Measurements from ENCODE around the gene TMEM87A. TPM values are rescaled to one million over a fixed set of nuclear protein-coding genes. Genes with fewer than 3 reads are reported as not detected.

The TMEM87A gene
- total RNA-seq, 2 experiments from 2014 or later = 26.6 to 28.4 TPM

DNA sequence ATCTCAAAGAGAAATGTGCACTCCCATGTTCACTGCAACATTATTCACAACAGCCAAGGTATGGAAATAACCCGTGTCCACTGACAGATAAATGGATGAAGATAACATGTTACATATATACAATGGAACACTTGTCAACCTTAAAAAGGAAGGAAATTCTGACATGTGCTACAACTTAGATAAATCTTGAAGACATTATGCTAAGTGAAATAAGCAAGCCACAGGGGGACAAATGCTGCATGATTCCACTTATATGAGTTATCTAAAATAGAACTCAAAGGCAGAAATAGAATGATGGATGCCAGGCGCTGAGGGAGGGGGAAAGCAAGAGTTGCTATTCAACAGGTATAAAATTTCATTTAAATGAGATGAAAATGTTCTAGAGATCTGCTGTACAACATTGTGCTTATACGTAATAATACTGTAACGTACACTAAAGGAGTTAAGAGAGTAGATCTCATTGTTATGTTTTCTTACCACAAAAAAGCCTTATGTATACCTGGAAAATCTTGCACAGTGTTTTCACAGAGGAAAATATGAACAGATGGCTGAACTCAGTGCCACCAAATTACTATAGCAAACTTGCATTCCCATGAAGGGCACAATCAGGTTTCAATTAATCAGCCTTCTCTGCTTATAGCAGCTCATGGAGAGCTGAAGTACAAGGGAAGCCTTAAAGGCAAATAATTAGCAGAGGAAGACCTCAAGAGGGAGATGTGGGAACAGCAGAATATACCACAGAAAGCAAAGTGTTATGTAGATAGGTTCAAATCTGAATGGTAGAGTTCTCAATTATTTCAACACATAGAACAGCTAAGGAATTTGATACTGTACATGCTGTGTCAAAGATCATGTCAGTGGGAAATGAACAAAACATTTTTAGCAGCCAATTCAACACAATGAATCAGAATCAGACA is 57.1 kb downstream of the TMEM87A start:
- intact Hi-C loops (cut with micrococcal nuclease) = loop anchor here (1.0 to 5.0 kb wide), 2 partner anchors 23 to 256 kb away; no protein-coding TSS in a partner anchor
- DNase-seq = no peak
- peak overlapping the region; percentile 59 for H3K27ac Mint-ChIP-seq
- CTCF ChIA-PET = no interaction called here
- H3K36me3 Mint-ChIP-seq (ENCODE audit: low read depth) = peaks cover 24% of the 10 kb centered on the region
- H3K4me1 Mint-ChIP-seq (ENCODE audit: low read depth) = peaks cover 30% of the 10 kb centered on the region
- H3K27me3 Mint-ChIP-seq (ENCODE audit: low read depth) = no peaks in the 10 kb centered on the region
- no peak overlapping the region for H3K4me3 Mint-ChIP-seq
- H3K9me3 Mint-ChIP-seq = no peaks in the 10 kb centered on the region

DNA sequence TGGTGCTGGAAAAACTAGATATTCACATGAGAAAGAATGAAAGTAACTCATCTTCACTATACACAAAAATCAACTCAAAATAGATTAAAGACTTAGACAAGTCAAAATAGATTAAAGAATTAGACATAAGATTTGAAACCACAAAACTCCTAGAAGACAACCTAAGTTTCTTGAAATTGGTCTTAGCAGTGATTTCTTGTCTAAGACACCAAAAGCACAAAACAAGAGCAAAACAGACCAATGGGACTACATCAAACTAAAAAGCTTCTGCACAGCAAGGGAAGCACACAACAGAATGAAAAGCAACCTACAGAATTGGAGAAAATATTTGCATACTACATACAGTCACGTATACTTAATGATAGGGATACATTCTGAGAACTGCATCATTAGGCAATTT is 58.6 kb downstream of the TMEM87A start:
- intact Hi-C loops (cut with micrococcal nuclease) = no loop called here
- CTCF ChIA-PET = no interaction called here
- Mint-ChIP-seq H3K4me1 (ENCODE audit: low read depth) (peaks cover 30% of the 10 kb centered on the region), H3K27me3 (ENCODE audit: low read depth) (no peaks in the 10 kb centered on the region), H3K36me3 (ENCODE audit: low read depth) (peaks cover 23% of the 10 kb centered on the region), H3K27ac (peak overlapping the region; percentile 14), H3K4me3 (no peak overlapping the region), H3K9me3 (no peaks in the 10 kb centered on the region)
- DNase-seq = no peak

GRCh38 chr15:42213511-42213910 is 59.7 kb downstream of the TMEM87A start:
- CTCF ChIA-PET = no interaction called here
- no peak overlapping the region for H3K4me3 Mint-ChIP-seq
- no peak for DNase-seq
- no peak overlapping the region for H3K27ac Mint-ChIP-seq
- intact Hi-C loops (cut with micrococcal nuclease) = no loop called here
- no peaks in the 10 kb centered on the region for H3K9me3 Mint-ChIP-seq
- peaks cover 16% of the 10 kb centered on the region for H3K36me3 Mint-ChIP-seq (ENCODE audit: low read depth)
- no peaks in the 10 kb centered on the region for H3K27me3 Mint-ChIP-seq (ENCODE audit: low read depth)
- peaks cover 30% of the 10 kb centered on the region for H3K4me1 Mint-ChIP-seq (ENCODE audit: low read depth)

GRCh38 chr15:42210696-42211095 is 62.5 kb downstream of the TMEM87A start:
- no peak overlapping the region for H3K27ac Mint-ChIP-seq
- peaks cover 14% of the 10 kb centered on the region for H3K36me3 Mint-ChIP-seq (ENCODE audit: low read depth)
- intact Hi-C loops (cut with micrococcal nuclease) = no loop called here
- no peak for DNase-seq
- H3K4me3 Mint-ChIP-seq = no peak overlapping the region
- no peaks in the 10 kb centered on the region for H3K9me3 Mint-ChIP-seq
- H3K4me1 Mint-ChIP-seq (ENCODE audit: low read depth) = peaks cover 40% of the 10 kb centered on the region
- CTCF ChIA-PET = no interaction called here
- no peaks in the 10 kb centered on the region for H3K27me3 Mint-ChIP-seq (ENCODE audit: low read depth)

DNA sequence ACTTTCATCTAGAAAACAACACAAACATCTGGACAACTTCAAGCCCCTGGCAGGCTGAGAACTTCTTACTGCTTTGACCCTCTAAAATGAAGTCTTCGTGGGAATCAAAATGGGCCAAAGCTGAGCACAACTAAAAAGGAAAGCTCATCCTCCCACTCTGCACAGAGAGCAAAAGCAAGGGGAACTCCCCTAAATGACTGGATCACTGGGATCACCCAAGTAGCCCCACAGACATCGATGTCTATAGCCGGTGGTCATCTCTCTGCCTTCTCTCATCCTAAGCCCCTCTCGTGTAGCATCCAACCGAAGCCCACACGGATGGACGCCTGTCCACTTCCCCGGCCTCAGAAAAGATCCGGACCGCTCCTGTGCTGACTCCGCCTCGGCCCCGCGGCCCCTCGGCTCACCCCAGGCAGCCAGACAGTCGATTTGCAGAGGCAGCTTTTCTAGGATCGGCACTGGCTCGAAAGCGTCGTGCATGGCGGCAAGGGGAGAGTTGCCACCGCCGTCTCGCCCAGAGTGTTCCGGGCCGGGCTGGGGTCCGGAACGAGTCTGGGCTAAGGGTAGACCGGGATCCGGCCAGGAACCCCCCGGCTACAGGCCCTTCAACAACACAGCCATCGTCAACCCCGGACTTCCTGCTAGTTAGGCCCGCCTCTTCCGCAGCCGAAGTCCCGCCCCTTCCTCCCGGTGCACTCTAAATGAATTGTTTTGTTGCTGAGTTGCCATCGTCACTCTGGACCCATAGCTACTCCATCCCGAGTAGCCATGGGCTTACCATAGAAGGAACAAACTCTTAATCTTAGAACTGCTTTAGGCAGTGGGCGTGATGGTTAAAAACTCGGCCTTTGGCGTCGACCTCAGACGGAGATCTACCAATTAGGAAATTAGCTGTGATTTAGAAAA is 65.3 kb downstream of the TMEM87A start, which contains the start of gene VPS39:
TSS of gene VPS39 (minus strand) at position 631 of the 906 bp plus-strand sequence. CDS start at position 480, 151 bp downstream.
- CTCF ChIA-PET = interaction anchor here (0.6 to 0.9 kb wide), 2 partner anchors 14 to 271 kb away, joined by 3 read pairs; no protein-coding TSS in a partner anchor
- intact Hi-C loops (cut with micrococcal nuclease) = loop anchor here (1.0 kb wide), 2 partner anchors 15 to 65 kb away; partner anchors contain the start of genes GANC and TMEM87A
- Mint-ChIP-seq H3K9me3 (no peaks in the 10 kb centered on the region), H3K27me3 (ENCODE audit: low read depth) (no peaks in the 10 kb centered on the region), H3K4me1 (ENCODE audit: low read depth) (peaks cover 33% of the 10 kb centered on the region), H3K27ac (peak within 1 kb of the TSS; percentile 92), H3K4me3 (peak within 1 kb of the TSS; percentile 88), H3K36me3 (ENCODE audit: low read depth) (peaks cover 5% of the 10 kb centered on the region)
- peak; percentile 92 for DNase-seq

DNA sequence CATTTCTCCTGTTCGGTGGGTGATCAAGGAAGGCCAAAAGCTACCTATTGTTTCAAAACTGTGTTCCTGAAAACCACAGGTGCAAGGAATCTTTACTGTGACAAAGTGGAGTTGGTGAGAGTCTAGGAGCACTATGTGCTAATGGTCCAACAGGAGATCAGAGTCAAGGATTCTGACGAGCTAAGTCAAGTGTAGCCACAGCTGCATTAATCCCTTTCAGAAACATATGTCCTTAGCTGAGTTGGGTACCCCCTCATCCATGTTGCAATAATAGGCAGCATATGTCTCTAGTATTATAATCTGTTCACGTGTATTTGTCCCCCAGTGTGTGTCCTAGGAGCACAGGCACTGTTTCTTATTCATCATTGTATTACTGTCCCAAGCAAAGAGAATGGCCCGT is 66.8 kb downstream of the TMEM87A start:
- no peak for DNase-seq
- H3K4me1 Mint-ChIP-seq (ENCODE audit: low read depth) = peaks cover 37% of the 10 kb centered on the region
- peaks cover 10% of the 10 kb centered on the region for H3K36me3 Mint-ChIP-seq (ENCODE audit: low read depth)
- no peaks in the 10 kb centered on the region for H3K9me3 Mint-ChIP-seq
- H3K4me3 Mint-ChIP-seq = peak overlapping the region; percentile 16
- H3K27me3 Mint-ChIP-seq (ENCODE audit: low read depth) = no peaks in the 10 kb centered on the region
- no peak overlapping the region for H3K27ac Mint-ChIP-seq
- intact Hi-C loops (cut with micrococcal nuclease) = no loop called here
- CTCF ChIA-PET = no interaction called here

- Mint-ChIP-seq H3K4me1 (ENCODE audit: low read depth) (peaks cover 41% of the 10 kb centered on the region), H3K36me3 (ENCODE audit: low read depth) (peaks cover 17% of the 10 kb centered on the region), H3K27me3 (ENCODE audit: low read depth) (no peaks in the 10 kb centered on the region), H3K27ac (no peak overlapping the region), H3K4me3 (no peak overlapping the region), H3K9me3 (no peaks in the 10 kb centered on the region)
- DNase-seq = no peak
- CTCF ChIA-PET = no interaction called here
- intact Hi-C loops (cut with micrococcal nuclease) = no loop called here
Measured at GRCh38 chr15:42203891-42204290, 69.3 kb downstream of the TMEM87A start.

GRCh38 chr15:42202653-42203052 is 70.6 kb downstream of the TMEM87A start:
- DNase-seq = no peak
- CTCF ChIA-PET = no interaction called here
- H3K4me1 Mint-ChIP-seq (ENCODE audit: low read depth) = peaks cover 40% of the 10 kb centered on the region
- H3K27ac Mint-ChIP-seq = no peak overlapping the region
- H3K36me3 Mint-ChIP-seq (ENCODE audit: low read depth) = peaks cover 15% of the 10 kb centered on the region
- no peak overlapping the region for H3K4me3 Mint-ChIP-seq
- intact Hi-C loops (cut with micrococcal nuclease) = no loop called here
- no peaks in the 10 kb centered on the region for H3K9me3 Mint-ChIP-seq
- H3K27me3 Mint-ChIP-seq (ENCODE audit: low read depth) = no peaks in the 10 kb centered on the region

DNA sequence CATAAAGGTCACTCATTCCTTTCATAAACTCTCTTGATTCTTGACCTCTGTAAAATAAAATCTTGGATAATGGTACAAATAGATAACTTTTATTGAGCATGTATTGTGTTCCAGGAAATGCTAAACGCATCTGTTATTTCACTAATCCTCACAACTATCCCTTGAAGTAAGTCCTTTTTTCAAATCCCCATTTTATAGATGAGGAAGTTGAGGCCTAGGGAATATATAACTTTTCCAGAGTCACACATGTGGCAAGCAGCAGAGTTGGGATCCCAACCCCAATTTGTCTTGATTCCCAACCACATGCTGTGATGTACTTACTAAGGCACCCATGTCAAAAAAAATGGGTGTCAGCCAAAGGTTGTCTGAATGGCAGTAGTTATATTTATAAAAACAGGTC is 71.4 kb downstream of the TMEM87A start:
- no peaks in the 10 kb centered on the region for H3K9me3 Mint-ChIP-seq
- intact Hi-C loops (cut with micrococcal nuclease) = no loop called here
- peaks cover 33% of the 10 kb centered on the region for H3K4me1 Mint-ChIP-seq (ENCODE audit: low read depth)
- no peaks in the 10 kb centered on the region for H3K27me3 Mint-ChIP-seq (ENCODE audit: low read depth)
- CTCF ChIA-PET = no interaction called here
- H3K36me3 Mint-ChIP-seq (ENCODE audit: low read depth) = peaks cover 16% of the 10 kb centered on the region
- H3K27ac Mint-ChIP-seq = no peak overlapping the region
- H3K4me3 Mint-ChIP-seq = no peak overlapping the region
- no peak for DNase-seq

- Mint-ChIP-seq H3K36me3 (ENCODE audit: low read depth) (peaks cover 33% of the 10 kb centered on the region), H3K9me3 (peaks cover 5% of the 10 kb centered on the region), H3K4me1 (ENCODE audit: low read depth) (peaks cover 32% of the 10 kb centered on the region)
Measured at GRCh38 chr15:42199126-42199525, 74.1 kb downstream of the TMEM87A start.

DNA sequence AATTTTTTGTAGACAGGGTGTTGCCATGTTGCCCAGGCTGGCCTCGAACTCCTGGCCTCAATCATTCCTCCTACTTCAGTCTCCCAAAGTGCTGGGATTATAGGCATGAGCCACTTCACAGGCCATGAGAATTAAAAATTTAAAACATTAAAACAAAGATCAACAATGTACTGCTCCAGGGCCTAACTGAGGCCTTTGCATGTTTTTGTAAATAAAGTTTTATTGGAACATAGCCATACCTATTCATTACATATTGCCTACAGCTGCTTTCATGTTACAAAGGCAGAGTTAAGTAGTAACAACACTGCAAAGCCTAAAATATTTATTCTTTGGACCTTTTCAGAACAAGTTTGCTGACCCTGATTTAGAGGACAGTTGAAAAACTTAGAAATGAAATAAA is 74.7 kb downstream of the TMEM87A start:
- CTCF ChIA-PET = no interaction called here
- Mint-ChIP-seq H3K9me3 (peaks cover 5% of the 10 kb centered on the region), H3K27me3 (ENCODE audit: low read depth) (no peaks in the 10 kb centered on the region), H3K27ac (no peak overlapping the region), H3K4me1 (ENCODE audit: low read depth) (peaks cover 34% of the 10 kb centered on the region), H3K36me3 (ENCODE audit: low read depth) (peaks cover 33% of the 10 kb centered on the region), H3K4me3 (no peak overlapping the region)
- no peak for DNase-seq
- intact Hi-C loops (cut with micrococcal nuclease) = no loop called here

More at GRCh38 chr15:42199126-42199525, 74.1 kb downstream of the TMEM87A start:
- intact Hi-C loops (cut with micrococcal nuclease) = no loop called here
- Mint-ChIP-seq H3K27me3 (ENCODE audit: low read depth) (no peaks in the 10 kb centered on the region), H3K27ac (no peak overlapping the region), H3K4me3 (no peak overlapping the region)
- CTCF ChIA-PET = no interaction called here
- DNase-seq = no peak

GRCh38 chr15:42194513-42194912 is 78.7 kb downstream of the TMEM87A start:
- peaks cover 5% of the 10 kb centered on the region for H3K9me3 Mint-ChIP-seq
- H3K36me3 Mint-ChIP-seq (ENCODE audit: low read depth) = peaks cover 32% of the 10 kb centered on the region
- peaks cover 63% of the 10 kb centered on the region for H3K4me1 Mint-ChIP-seq (ENCODE audit: low read depth)
- H3K4me3 Mint-ChIP-seq = no peak overlapping the region
- CTCF ChIA-PET = interaction anchor here (1.1 kb wide), 1 partner anchor 13 kb away, joined by 3 read pairs; the partner anchor contains the start of gene VPS39
- intact Hi-C loops (cut with micrococcal nuclease) = loop anchor here (5.0 kb wide), 4 partner anchors 157 to 1553 kb away; partner anchors contain the start of genes PDIA3, TTBK2 and ZNF106
- peak overlapping the region; percentile 94 for H3K27ac Mint-ChIP-seq
- H3K27me3 Mint-ChIP-seq (ENCODE audit: low read depth) = no peaks in the 10 kb centered on the region
- DNase-seq = peak; percentile 71
